Measurements from ENCODE around the gene TMEM184A.

TMEM184A gene

GRCh38 chr7:1567896-1568510, 12.0 kb upstream of the TMEM184A start:
- no peak for DNase-seq (ENCODE audit: low read depth in 2 of 2)

- no peak for DNase-seq (ENCODE audit: low read depth in 2 of 2)
Measured at GRCh38 chr7:1567049-1567771, 11.2 kb upstream of the TMEM184A start.

GRCh38 chr7:1566687-1567048, 10.7 kb upstream of the TMEM184A start:
- no peak for DNase-seq (ENCODE audit: low read depth in 2 of 2)

GRCh38 chr7:1564603-1565022, 8.6 kb upstream of the TMEM184A start:
- no peak for DNase-seq (ENCODE audit: low read depth in 2 of 2)

GRCh38 chr7:1563981-1564602, 8.1 kb upstream of the TMEM184A start:
- no peak for DNase-seq (ENCODE audit: low read depth in 2 of 2)

- DNase-seq (ENCODE audit: low read depth in 2 of 2), result no peak
Measured at GRCh38 chr7:1562597-1563051, 6.6 kb upstream of the TMEM184A start.

GRCh38 chr7:1562116-1562515, 6.1 kb upstream of the TMEM184A start:
- DNase-seq (ENCODE audit: low read depth in 2 of 2), result no peak

GRCh38 chr7:1561036-1561940, 5.3 kb upstream of the TMEM184A start:
- no peak for DNase-seq (ENCODE audit: low read depth in 2 of 2)

- no peak for DNase-seq (ENCODE audit: low read depth in 2 of 2)
Measured at GRCh38 chr7:1560620-1561031, 4.6 kb upstream of the TMEM184A start.

GRCh38 chr7:1559626-1560590, 3.9 kb upstream of the TMEM184A start:
- no peak for DNase-seq (ENCODE audit: low read depth in 2 of 2)

- no peak for DNase-seq (ENCODE audit: low read depth in 2 of 2)
Measured at GRCh38 chr7:1558841-1559625, 3.0 kb upstream of the TMEM184A start.

GRCh38 chr7:1558181-1558811, 2.3 kb upstream of the TMEM184A start:
- no peak for DNase-seq (ENCODE audit: low read depth in 2 of 2)

- no peak for DNase-seq (ENCODE audit: low read depth in 2 of 2)
Measured at GRCh38 chr7:1557771-1558170, 1.8 kb upstream of the TMEM184A start.

GRCh38 chr7:1557006-1557405, 1.0 kb upstream of the TMEM184A start:
- DNase-seq (ENCODE audit: low read depth in 2 of 2), result no peak

GRCh38 chr7:1555046-1555812, 776 bp downstream of the TMEM184A start:
- DNase-seq (ENCODE audit: low read depth in 2 of 2), result no peak

GRCh38 chr7:1554333-1555045, 1.5 kb downstream of the TMEM184A start:
- no peak for DNase-seq (ENCODE audit: low read depth in 2 of 2)

GRCh38 chr7:1553512-1554210, 2.3 kb downstream of the TMEM184A start:
- no peak for DNase-seq (ENCODE audit: low read depth in 2 of 2)

GRCh38 chr7:1552200-1552599, 3.8 kb downstream of the TMEM184A start:
- DNase-seq (ENCODE audit: low read depth in 2 of 2), result no peak
